NCI-H1694 (cell line): ENCODE data around the gene TFB1M.

ENCODE experiments used
- DNase-seq: peaks from one replicate; lab custom pipeline; 2025; lab: John Stamatoyannopoulos, UW

The TFB1M gene

GRCh38 chr6:155263373-155264063 is 50.8 kb downstream of the TFB1M start, which contains the start of gene CLDN20:
Gene CLDN20, plus strand, starts transcription at chr6:155264013. Its CDS starts 11,707 bp downstream, at chr6:155275720.
- no peak for DNase-seq

GRCh38 chr6:155262655-155263054 is 51.6 kb downstream of the TFB1M start:
- no peak for DNase-seq

GRCh38 chr6:155261111-155261900 is 53.0 kb downstream of the TFB1M start:
- no peak for DNase-seq

GRCh38 chr6:155260686-155261085 is 53.6 kb downstream of the TFB1M start:
- no peak for DNase-seq

GRCh38 chr6:155259897-155260296 is 54.4 kb downstream of the TFB1M start:
- DNase-seq = no peak

GRCh38 chr6:155259204-155259603 is 55.1 kb downstream of the TFB1M start:
- DNase-seq = no peak

- DNase-seq = no peak
Observed at GRCh38 chr6:155257796-155258195, 56.5 kb downstream of the TFB1M start.

GRCh38 chr6:155256122-155256795 is 58.0 kb downstream of the TFB1M start:
- DNase-seq = no peak

GRCh38 chr6:155254139-155254538 is 60.1 kb downstream of the TFB1M start:
- DNase-seq = no peak

- no peak for DNase-seq
Observed at GRCh38 chr6:155253337-155253736, 60.9 kb downstream of the TFB1M start.

- DNase-seq = no peak
Observed at GRCh38 chr6:155252581-155252980, 61.7 kb downstream of the TFB1M start.

- DNase-seq = no peak
Observed at GRCh38 chr6:155250701-155251381, 63.4 kb downstream of the TFB1M start.

GRCh38 chr6:155248008-155249001 is 66.0 kb downstream of the TFB1M start:
- DNase-seq = no peak

- no peak for DNase-seq
Observed at GRCh38 chr6:155247618-155248007, 66.7 kb downstream of the TFB1M start.

GRCh38 chr6:155246825-155247224 is 67.5 kb downstream of the TFB1M start:
- no peak for DNase-seq

- DNase-seq = no peak
Observed at GRCh38 chr6:155245831-155246230, 68.5 kb downstream of the TFB1M start.

GRCh38 chr6:155245193-155245592 is 69.1 kb downstream of the TFB1M start:
- DNase-seq = no peak

- DNase-seq = no peak
Observed at GRCh38 chr6:155244434-155244833, 69.8 kb downstream of the TFB1M start.

- no peak for DNase-seq
Observed at GRCh38 chr6:155241966-155242365, 72.3 kb downstream of the TFB1M start.

GRCh38 chr6:155240905-155241600 is 73.2 kb downstream of the TFB1M start:
- no peak for DNase-seq
